Kidney epithelial cell (primary cell): ENCODE data around the gene RGSL1. TPM values are rescaled to one million over a fixed set of nuclear protein-coding genes. Genes with fewer than 3 reads are reported as not detected.

Experiments used
- DNase-seq: peaks from one replicate; pipeline ENCODE4 v3.0.0-alpha.2; 2010; ENCODE audit warnings: low read depth
- H3K27me3 ChIP-seq: 2 replicates; pipeline ENCODE4 v1.6.0; 2011; ENCODE audit warnings: low read length; ENCODE audit not compliant: control insufficient read depth, insufficient read depth
- H3K36me3 ChIP-seq: 2 replicates; pipeline ENCODE4 v1.5.1; 2011; ENCODE audit warnings: low read length; ENCODE audit not compliant: control insufficient read depth, insufficient read depth
- H3K4me3 ChIP-seq: 2 replicates; pipeline ENCODE4 v1.5.1; 2011; ENCODE audit warnings: low read depth, mild to moderate bottlenecking, control low read depth, low read length
- CTCF ChIP-seq: IDR thresholded peaks from 2 replicates; pipeline ENCODE4 v1.5.1; 2011; ENCODE audit warnings: mild to moderate bottlenecking, moderate library complexity, low read length, control low read depth, inconsistent platforms; ENCODE audit not compliant: insufficient read depth, poor library complexity, severe bottlenecking
- total RNA-seq: library from RNA; depleted of rRNA; stranded (reverse); fragments of >200 nt; gene quantifications from 2 replicates; pipeline ENCODE4 v1.2.3, GENCODE V29; 2015

RGSL1 gene
- total RNA-seq, 1 donor from 2014 or later: not detected

GRCh38 chr1:182601416-182601786 lies 151.5 kb downstream of the RGSL1 start:
- Histone ChIP-seq H3K4me3 (no peak overlapping the region), H3K27me3 (no peaks in the 10 kb centered on the region), H3K36me3 (no peaks in the 10 kb centered on the region)
- TF ChIP-seq CTCF: peak; percentile 62
- peak; percentile 31 for DNase-seq

GRCh38 chr1:182601913-182602312 lies 152.0 kb downstream of the RGSL1 start:
- no peak for TF ChIP-seq CTCF
- no peak for DNase-seq
- H3K4me3 ChIP-seq: no peak overlapping the region

GRCh38 chr1:182602935-182603645 lies 153.1 kb downstream of the RGSL1 start:
- Histone ChIP-seq H3K36me3 (no peaks in the 10 kb centered on the region), H3K4me3 (peak overlapping the region; percentile 0), H3K27me3 (no peaks in the 10 kb centered on the region)
- no peak for TF ChIP-seq CTCF
- DNase-seq: no peak

More at GRCh38 chr1:182601913-182602312, 152.0 kb downstream of the RGSL1 start:
- H3K36me3 ChIP-seq: no peaks in the 10 kb centered on the region
- no peaks in the 10 kb centered on the region for H3K27me3 ChIP-seq

- Histone ChIP-seq H3K36me3 (no peaks in the 10 kb centered on the region), H3K27me3 (no peaks in the 10 kb centered on the region), H3K4me3 (peak overlapping the region; percentile 28)
- DNase-seq: no peak
- TF ChIP-seq CTCF: no peak
Observed at GRCh38 chr1:182603646-182604174, 153.8 kb downstream of the RGSL1 start.

- Histone ChIP-seq H3K27me3 (no peaks in the 10 kb centered on the region), H3K4me3 (peak within 1 kb of the TSS; percentile 28), H3K36me3 (no peaks in the 10 kb centered on the region)
- TF ChIP-seq CTCF: no peak
- DNase-seq: peak; percentile 25
Observed at GRCh38 chr1:182604175-182605164, 154.5 kb downstream of the RGSL1 start, which contains the start of gene RGS16. Gene RGS16, minus strand, starts transcription at chr1:182604389. Its CDS starts 130 bp downstream, at chr1:182604259.
